HUES64 (cell line): ENCODE results near the gene GSTM2.

Source experiments
- H3K27ac ChIP-seq: 2 replicates; pipeline ENCODE4 v1.7.0; 2013; ENCODE audit warnings: low read depth, low read length, inconsistent platforms
- H3K27me3 ChIP-seq: 2 replicates; pipeline ENCODE4 v1.6.1; 2013; ENCODE audit warnings: mild to moderate bottlenecking, low read length; ENCODE audit not compliant: insufficient read depth
- H3K36me3 ChIP-seq: 2 replicates; pipeline ENCODE4 v1.6.1; 2013; ENCODE audit warnings: mild to moderate bottlenecking, low read length; ENCODE audit not compliant: insufficient read depth
- H3K4me1 ChIP-seq: 2 replicates; pipeline ENCODE4 v1.6.1; 2013; ENCODE audit warnings: mild to moderate bottlenecking, low read length, moderate library complexity; ENCODE audit not compliant: insufficient read depth
- H3K4me3 ChIP-seq: 2 replicates; pipeline ENCODE4 v1.5.1; 2013; ENCODE audit warnings: mild to moderate bottlenecking, low read length, moderate library complexity
- H3K9ac ChIP-seq: 2 replicates; pipeline ENCODE4 v1.6.1; 2013; ENCODE audit warnings: mild to moderate bottlenecking, low read depth, low read length
- H3K9me3 ChIP-seq: 2 replicates; pipeline ENCODE4 v1.6.1; 2013; ENCODE audit warnings: low read depth, low read length; ENCODE audit not compliant: insufficient read depth
- WGBS: fragments of 150-250, 120-280 bp; methylation state at CpG from one replicate; pipeline ENCODE4 v1.1.7; 2013; ENCODE audit warnings: missing lambda C conversion rate; 5-methylcytosine and 5-hydroxymethylcytosine counted together

Gene GSTM2

GRCh38 chr1:109639841-109640184 lies 28.0 kb upstream of the GSTM2 start:
- Histone ChIP-seq H3K27me3 (peaks cover 7% of the 10 kb centered on the region; the same call in 1 of the 2 replicates), H3K27ac (no peak overlapping the region), H3K36me3 (no peaks in the 10 kb centered on the region), H3K4me3 (no peak overlapping the region), H3K9me3 (no peaks in the 10 kb centered on the region), H3K4me1 (peaks cover 16% of the 10 kb centered on the region), H3K9ac (no peak overlapping the region)
- 58% methylated on average over 6 of the region's 6 CpGs for WGBS

- peaks cover 14% of the 10 kb centered on the region for H3K4me1 ChIP-seq
- H3K36me3 ChIP-seq: no peaks in the 10 kb centered on the region
- H3K27me3 ChIP-seq: peaks cover 7% of the 10 kb centered on the region; the same call in 1 of the 2 replicates
- H3K9ac ChIP-seq: no peak overlapping the region
- no peak overlapping the region for H3K4me3 ChIP-seq
- WGBS: 46% methylated on average over 5 of the region's 5 CpGs
- H3K27ac ChIP-seq: no peak overlapping the region
- H3K9me3 ChIP-seq: no peaks in the 10 kb centered on the region
Observed at GRCh38 chr1:109640285-109640865, 27.5 kb upstream of the GSTM2 start.

- Histone ChIP-seq H3K27me3 (peaks cover 7% of the 10 kb centered on the region; the same call in 1 of the 2 replicates), H3K9ac (no peak overlapping the region), H3K27ac (no peak overlapping the region), H3K4me1 (peaks cover 5% of the 10 kb centered on the region), H3K36me3 (no peaks in the 10 kb centered on the region), H3K9me3 (no peaks in the 10 kb centered on the region), H3K4me3 (no peak overlapping the region)
- WGBS: 87% methylated on average over 2 of the region's 2 CpGs
Observed at GRCh38 chr1:109641078-109641740, 26.6 kb upstream of the GSTM2 start.

GRCh38 chr1:109641861-109642260 lies 26.0 kb upstream of the GSTM2 start:
- Histone ChIP-seq H3K36me3 (no peaks in the 10 kb centered on the region), H3K9me3 (no peaks in the 10 kb centered on the region), H3K4me1 (no peaks in the 10 kb centered on the region; the same call in 1 of the 2 replicates), H3K27me3 (peaks cover 7% of the 10 kb centered on the region; the same call in 1 of the 2 replicates), H3K27ac (no peak overlapping the region), H3K9ac (no peak overlapping the region), H3K4me3 (no peak overlapping the region)
- 90% methylated on average over 1 of the region's 2 CpGs for WGBS

- Histone ChIP-seq H3K36me3 (no peaks in the 10 kb centered on the region), H3K9me3 (no peaks in the 10 kb centered on the region), H3K9ac (no peak overlapping the region), H3K27ac (no peak overlapping the region), H3K27me3 (peaks cover 7% of the 10 kb centered on the region; the same call in 1 of the 2 replicates), H3K4me1 (no peaks in the 10 kb centered on the region), H3K4me3 (no peak overlapping the region)
- 68% methylated on average over 1 of the region's 3 CpGs for WGBS
Observed at GRCh38 chr1:109642626-109643025, 25.2 kb upstream of the GSTM2 start.

- no peaks in the 10 kb centered on the region for H3K9me3 ChIP-seq
- no peak overlapping the region for H3K9ac ChIP-seq
- no peaks in the 10 kb centered on the region for H3K36me3 ChIP-seq
- no peak overlapping the region for H3K4me3 ChIP-seq
- no peak overlapping the region for H3K27ac ChIP-seq
- H3K27me3 ChIP-seq: peaks cover 7% of the 10 kb centered on the region; the same call in 1 of the 2 replicates
- no peaks in the 10 kb centered on the region for H3K4me1 ChIP-seq
- WGBS: 45% methylated on average over 32 of the region's 32 CpGs
Observed at GRCh38 chr1:109643385-109644230, 24.2 kb upstream of the GSTM2 start.

GRCh38 chr1:109644670-109645069 lies 23.2 kb upstream of the GSTM2 start:
- H3K9ac ChIP-seq: no peak overlapping the region
- H3K36me3 ChIP-seq: no peaks in the 10 kb centered on the region
- H3K27ac ChIP-seq: no peak overlapping the region
- no peak overlapping the region for H3K4me3 ChIP-seq
- 89% methylated on average over 10 of the region's 10 CpGs for WGBS
- no peaks in the 10 kb centered on the region for H3K9me3 ChIP-seq
- no peaks in the 10 kb centered on the region for H3K4me1 ChIP-seq
- H3K27me3 ChIP-seq: peaks cover 7% of the 10 kb centered on the region; the same call in 1 of the 2 replicates

GRCh38 chr1:109649491-109649914 lies 18.4 kb upstream of the GSTM2 start:
- Histone ChIP-seq H3K4me1 (no peaks in the 10 kb centered on the region), H3K36me3 (no peaks in the 10 kb centered on the region), H3K4me3 (no peak overlapping the region), H3K27ac (no peak overlapping the region), H3K27me3 (peaks cover 25% of the 10 kb centered on the region), H3K9me3 (no peaks in the 10 kb centered on the region), H3K9ac (no peak overlapping the region)
- WGBS: 71% methylated on average over 3 of the region's 4 CpGs

- H3K4me3 ChIP-seq: no peak overlapping the region
- H3K9ac ChIP-seq: no peak overlapping the region
- WGBS: 100% methylated on average over 3 of the region's 3 CpGs
- H3K27me3 ChIP-seq: peaks cover 35% of the 10 kb centered on the region
- no peaks in the 10 kb centered on the region for H3K4me1 ChIP-seq
- no peak overlapping the region for H3K27ac ChIP-seq
- H3K36me3 ChIP-seq: no peaks in the 10 kb centered on the region
- no peaks in the 10 kb centered on the region for H3K9me3 ChIP-seq
Observed at GRCh38 chr1:109650609-109651008, 17.2 kb upstream of the GSTM2 start.

GRCh38 chr1:109652402-109652801 lies 15.5 kb upstream of the GSTM2 start:
- WGBS: 91% methylated on average over 1 of the region's 2 CpGs
- H3K27me3 ChIP-seq: peaks cover 37% of the 10 kb centered on the region
- no peaks in the 10 kb centered on the region for H3K9me3 ChIP-seq
- H3K9ac ChIP-seq: no peak overlapping the region
- H3K27ac ChIP-seq: no peak overlapping the region
- no peaks in the 10 kb centered on the region for H3K4me1 ChIP-seq
- no peak overlapping the region for H3K4me3 ChIP-seq
- no peaks in the 10 kb centered on the region for H3K36me3 ChIP-seq

- 88% methylated on average over 2 of the region's 2 CpGs for WGBS
- no peaks in the 10 kb centered on the region for H3K4me1 ChIP-seq
Observed at GRCh38 chr1:109653306-109653705, 14.6 kb upstream of the GSTM2 start.

More at GRCh38 chr1:109653306-109653705, 14.6 kb upstream of the GSTM2 start:
- no peaks in the 10 kb centered on the region for H3K36me3 ChIP-seq
- no peak overlapping the region for H3K9ac ChIP-seq
- H3K27me3 ChIP-seq: peaks cover 37% of the 10 kb centered on the region
- H3K27ac ChIP-seq: no peak overlapping the region
- H3K9me3 ChIP-seq: no peaks in the 10 kb centered on the region
- H3K4me3 ChIP-seq: no peak overlapping the region
